ENCODE data around the gene BTLA. TPM values are rescaled to one million over a fixed set of nuclear protein-coding genes. Genes with fewer than 3 reads are reported as not detected.

BTLA gene
- 3.9 TPM in 1 of 2 replicates, not detected in the other for total RNA-seq (ENCODE audit: low replicate concordance)

GRCh38 chr3:112498914-112499711, at the start of gene BTLA:
TSS of gene BTLA (minus strand) at chr3:112499472. CDS start at chr3:112499358, 114 bp downstream.
- Mint-ChIP-seq H3K4me3 (no peak within 1 kb of the TSS), H3K36me3 (no peaks in the 10 kb centered on the region), H3K27me3 (ENCODE audit: insufficient read depth, low read depth) (no peaks in the 10 kb centered on the region), H3K9me3 (no peaks in the 10 kb centered on the region), H3K4me1 (no peaks in the 10 kb centered on the region), H3K27ac (no peak within 1 kb of the TSS)
- Histone ChIP-seq H3K4me2 (no peak within 1 kb of the TSS), H3K27ac (no peak within 1 kb of the TSS), H3K4me3 (no peak within 1 kb of the TSS), H3K4me1 (no peaks in the 10 kb centered on the region), H4K20me1 (ENCODE audit: low read depth) (no peaks in the 10 kb centered on the region), H3K9me3 (ENCODE audit: low read depth) (no peaks in the 10 kb centered on the region), H3K9ac (no peak within 1 kb of the TSS), H2AFZ (replicated peaks) (no peak within 1 kb of the TSS), H3K27me3 (no peaks in the 10 kb centered on the region), H3K36me3 (no peaks in the 10 kb centered on the region), H3K79me2 (ENCODE audit: low read depth) (no peaks in the 10 kb centered on the region), H3F3A (ENCODE audit: low read depth) (no peaks in the 10 kb centered on the region)
- DNase-seq (ENCODE audit: low spot score): no peak
- TF ChIP-seq EZH2 (IDR thresholded peaks at IDR 0.05): no peak
- no peak for TF ChIP-seq CTCF (IDR thresholded peaks at IDR 0.05)
- TF ChIP-seq EZH2phosphoT487 (IDR thresholded peaks at IDR 0.05): no peak

- Histone ChIP-seq H3K27me3 (no peaks in the 10 kb centered on the region), H3K36me3 (peaks cover 6% of the 10 kb centered on the region), H3K4me1 (no peaks in the 10 kb centered on the region), H3F3A (ENCODE audit: low read depth) (no peaks in the 10 kb centered on the region), H3K4me2 (no peak overlapping the region), H4K20me1 (ENCODE audit: low read depth) (no peaks in the 10 kb centered on the region), H3K27ac (no peak overlapping the region), H3K9ac (no peak overlapping the region), H3K9me3 (ENCODE audit: low read depth) (no peaks in the 10 kb centered on the region), H3K4me3 (no peak overlapping the region), H3K79me2 (ENCODE audit: low read depth) (no peaks in the 10 kb centered on the region), H2AFZ (replicated peaks) (no peak overlapping the region)
- no peak for DNase-seq (ENCODE audit: low spot score)
- H3K27ac Mint-ChIP-seq: no peak overlapping the region
- peaks cover 2% of the 10 kb centered on the region for H3K36me3 Mint-ChIP-seq
- TF ChIP-seq EZH2phosphoT487 (IDR thresholded peaks at IDR 0.05) (no peak), CTCF (IDR thresholded peaks at IDR 0.05) (no peak), EZH2 (IDR thresholded peaks at IDR 0.05) (no peak)
- no peaks in the 10 kb centered on the region for H3K9me3 Mint-ChIP-seq
- H3K27me3 Mint-ChIP-seq (ENCODE audit: insufficient read depth, low read depth): no peaks in the 10 kb centered on the region
- H3K4me1 Mint-ChIP-seq: no peaks in the 10 kb centered on the region
- no peak overlapping the region for H3K4me3 Mint-ChIP-seq
These were observed 47.0 kb upstream of the BTLA start for GRCh38 chr3:112546216-112546759.

- DNase-seq (ENCODE audit: low spot score): no peak
- H3K9ac ChIP-seq: no peak overlapping the region
- Mint-ChIP-seq H3K4me3 (no peak overlapping the region), H3K9me3 (no peaks in the 10 kb centered on the region), H3K27ac (no peak overlapping the region), H3K27me3 (ENCODE audit: insufficient read depth, low read depth) (no peaks in the 10 kb centered on the region), H3K36me3 (peaks cover 3% of the 10 kb centered on the region), H3K4me1 (no peaks in the 10 kb centered on the region)
- TF ChIP-seq EZH2phosphoT487 (IDR thresholded peaks at IDR 0.05): no peak
- no peak for TF ChIP-seq EZH2 (IDR thresholded peaks at IDR 0.05)
- no peak for TF ChIP-seq CTCF (IDR thresholded peaks at IDR 0.05)
- no peaks in the 10 kb centered on the region for H3K9me3 ChIP-seq (ENCODE audit: low read depth)
- no peaks in the 10 kb centered on the region for H3K27me3 ChIP-seq
- H4K20me1 ChIP-seq (ENCODE audit: low read depth): no peaks in the 10 kb centered on the region
- no peak overlapping the region for H3K4me2 ChIP-seq
- H2AFZ ChIP-seq (replicated peaks): no peak overlapping the region
- H3K36me3 ChIP-seq: peaks cover 11% of the 10 kb centered on the region
- no peak overlapping the region for H3K4me3 ChIP-seq
- H3F3A ChIP-seq (ENCODE audit: low read depth): no peaks in the 10 kb centered on the region
- no peaks in the 10 kb centered on the region for H3K4me1 ChIP-seq
- H3K79me2 ChIP-seq (ENCODE audit: low read depth): no peaks in the 10 kb centered on the region
- no peak overlapping the region for H3K27ac ChIP-seq
These were observed 40.8 kb upstream of the BTLA start for GRCh38 chr3:112539825-112540650.
